ENCODE results near the gene CIAO3. TPM values are rescaled to one million over a fixed set of nuclear protein-coding genes. Genes with fewer than 3 reads are reported as not detected.

Gene CIAO3
- total and polyA plus RNA-seq, 10 of the 15 experiments (the other 5 are each of a cell fraction or from before 2014, with no cell fraction given) = 1.4 to 37.5 (median 30.8) TPM

DNA sequence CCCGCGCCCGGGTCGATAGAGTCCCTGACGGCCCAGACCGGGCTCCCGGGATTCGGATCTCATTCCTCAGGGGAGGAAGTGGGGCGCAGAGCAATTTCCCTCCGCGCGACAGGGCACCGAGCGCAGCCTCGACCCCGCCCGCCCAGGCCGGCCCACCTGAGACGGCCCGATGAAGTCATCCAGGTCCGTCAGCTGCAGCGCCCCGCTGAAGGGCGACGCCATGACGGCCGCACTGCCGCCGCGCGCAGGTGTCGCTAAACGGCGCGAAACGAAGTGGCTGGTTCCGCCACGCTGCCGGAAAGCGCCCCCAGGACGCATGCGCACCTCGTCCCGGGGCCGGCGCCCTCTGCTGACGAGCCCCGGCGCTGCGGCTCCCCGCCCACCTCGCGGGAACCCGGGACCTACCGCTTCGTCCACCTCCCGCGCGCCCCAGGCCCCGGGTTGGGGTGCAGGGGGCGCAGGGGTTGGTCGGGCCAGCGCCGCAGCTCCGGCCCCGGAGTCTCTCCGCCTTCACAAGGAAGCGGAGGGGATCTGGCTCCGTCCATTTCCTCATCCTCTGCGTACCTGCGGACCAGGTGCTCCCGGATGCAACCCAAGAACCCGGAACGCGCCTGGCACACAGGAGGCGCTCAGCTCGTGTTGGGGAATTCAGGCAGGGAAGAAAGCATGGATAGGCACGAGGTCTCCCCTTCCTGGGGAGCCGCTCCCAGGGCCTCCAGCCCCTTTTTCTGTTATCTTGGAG is at the start of gene CIAO3 (continued):
- TF ChIP-seq POLR2AphosphoS5 (IDR thresholded peaks at IDR 0.05; ENCODE audit: low read length) (peak; percentile 51; the same call in 1 of the 2 replicates), GATAD2B (conservative IDR thresholded peaks at IDR 0.05; ENCODE audit: low read depth) (peak; percentile 95), ZNF384 (IDR thresholded peaks at IDR 0.05; ENCODE audit: borderline replicate concordance, low read depth, low read length) (no peak), NBN (IDR thresholded peaks at IDR 0.05) (no peak), NFXL1 (IDR thresholded peaks at IDR 0.05; ENCODE audit: borderline replicate concordance) (no peak), ETV6 (conservative IDR thresholded peaks at IDR 0.05 in 1 of 2, IDR thresholded peaks at IDR 0.05 in 1 of 2; ENCODE audit: borderline replicate concordance in 1 of 2, low read depth in 1 of 2) (no peak), EGR1 (IDR thresholded peaks at IDR 0.05; ENCODE audit: borderline replicate concordance in 1 of 2, low read depth in 2 of 2, low read length in 2 of 2) (peak in 1 of 2 experiments; percentile 56; a peak in 1 of 3 replicates), SPI1 (IDR thresholded peaks at IDR 0.05; ENCODE audit: borderline replicate concordance, insufficient read depth, low read depth, low read length) (no peak; the same call in 1 of the 2 replicates), MYC (IDR thresholded peaks at IDR 0.05; ENCODE audit: insufficient read depth, insufficient read length, insufficient replicate concordance, low read length, severe bottlenecking) (peak; percentile 49), POLR2A (IDR thresholded peaks at IDR 0.05; ENCODE audit: low read depth, low read length) (peak; percentile 84), NFIC (IDR thresholded peaks at IDR 0.05; ENCODE audit: low read depth, low read length) (no peak), TAF1 (IDR thresholded peaks at IDR 0.05; ENCODE audit: borderline replicate concordance, low read depth, low read length) (peak; percentile 87; the same call in 1 of the 2 replicates), SMAD5 (IDR thresholded peaks at IDR 0.05; ENCODE audit: low read depth) (no peak), FOXM1 (IDR thresholded peaks at IDR 0.05; ENCODE audit: low read depth, low read length) (no peak), FOS (IDR thresholded peaks at IDR 0.05; ENCODE audit: borderline replicate concordance, extremely low read depth, insufficient read length) (no peak), KDM1A (IDR thresholded peaks at IDR 0.05; ENCODE audit: borderline replicate concordance) (no peak), ZNF24 (IDR thresholded peaks at IDR 0.05) (peak; percentile 67; the same call in 1 of the 2 replicates)
- TF ChIP-seq, protein P1, sequence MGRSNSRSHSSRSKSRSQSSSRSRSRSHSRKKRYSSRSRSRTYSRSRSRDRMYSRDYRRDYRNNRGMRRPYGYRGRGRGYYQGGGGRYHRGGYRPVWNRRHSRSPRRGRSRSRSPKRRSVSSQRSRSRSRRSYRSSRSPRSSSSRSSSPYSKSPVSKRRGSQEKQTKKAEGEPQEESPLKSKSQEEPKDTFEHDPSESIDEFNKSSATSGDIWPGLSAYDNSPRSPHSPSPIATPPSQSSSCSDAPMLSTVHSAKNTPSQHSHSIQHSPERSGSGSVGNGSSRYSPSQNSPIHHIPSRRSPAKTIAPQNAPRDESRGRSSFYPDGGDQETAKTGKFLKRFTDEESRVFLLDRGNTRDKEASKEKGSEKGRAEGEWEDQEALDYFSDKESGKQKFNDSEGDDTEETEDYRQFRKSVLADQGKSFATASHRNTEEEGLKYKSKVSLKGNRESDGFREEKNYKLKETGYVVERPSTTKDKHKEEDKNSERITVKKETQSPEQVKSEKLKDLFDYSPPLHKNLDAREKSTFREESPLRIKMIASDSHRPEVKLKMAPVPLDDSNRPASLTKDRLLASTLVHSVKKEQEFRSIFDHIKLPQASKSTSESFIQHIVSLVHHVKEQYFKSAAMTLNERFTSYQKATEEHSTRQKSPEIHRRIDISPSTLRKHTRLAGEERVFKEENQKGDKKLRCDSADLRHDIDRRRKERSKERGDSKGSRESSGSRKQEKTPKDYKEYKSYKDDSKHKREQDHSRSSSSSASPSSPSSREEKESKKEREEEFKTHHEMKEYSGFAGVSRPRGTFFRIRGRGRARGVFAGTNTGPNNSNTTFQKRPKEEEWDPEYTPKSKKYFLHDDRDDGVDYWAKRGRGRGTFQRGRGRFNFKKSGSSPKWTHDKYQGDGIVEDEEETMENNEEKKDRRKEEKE (IDR thresholded peaks at IDR 0.05) = no peak
- TF ChIP-seq, protein P2, sequence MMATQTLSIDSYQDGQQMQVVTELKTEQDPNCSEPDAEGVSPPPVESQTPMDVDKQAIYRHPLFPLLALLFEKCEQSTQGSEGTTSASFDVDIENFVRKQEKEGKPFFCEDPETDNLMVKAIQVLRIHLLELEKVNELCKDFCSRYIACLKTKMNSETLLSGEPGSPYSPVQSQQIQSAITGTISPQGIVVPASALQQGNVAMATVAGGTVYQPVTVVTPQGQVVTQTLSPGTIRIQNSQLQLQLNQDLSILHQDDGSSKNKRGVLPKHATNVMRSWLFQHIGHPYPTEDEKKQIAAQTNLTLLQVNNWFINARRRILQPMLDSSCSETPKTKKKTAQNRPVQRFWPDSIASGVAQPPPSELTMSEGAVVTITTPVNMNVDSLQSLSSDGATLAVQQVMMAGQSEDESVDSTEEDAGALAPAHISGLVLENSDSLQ (IDR thresholded peaks at IDR 0.05) = peak; percentile 66
- TF ChIP-seq, protein P3, sequence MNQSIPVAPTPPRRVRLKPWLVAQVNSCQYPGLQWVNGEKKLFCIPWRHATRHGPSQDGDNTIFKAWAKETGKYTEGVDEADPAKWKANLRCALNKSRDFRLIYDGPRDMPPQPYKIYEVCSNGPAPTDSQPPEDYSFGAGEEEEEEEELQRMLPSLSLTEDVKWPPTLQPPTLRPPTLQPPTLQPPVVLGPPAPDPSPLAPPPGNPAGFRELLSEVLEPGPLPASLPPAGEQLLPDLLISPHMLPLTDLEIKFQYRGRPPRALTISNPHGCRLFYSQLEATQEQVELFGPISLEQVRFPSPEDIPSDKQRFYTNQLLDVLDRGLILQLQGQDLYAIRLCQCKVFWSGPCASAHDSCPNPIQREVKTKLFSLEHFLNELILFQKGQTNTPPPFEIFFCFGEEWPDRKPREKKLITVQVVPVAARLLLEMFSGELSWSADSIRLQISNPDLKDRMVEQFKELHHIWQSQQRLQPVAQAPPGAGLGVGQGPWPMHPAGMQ (IDR thresholded peaks at IDR 0.05; ENCODE audit: borderline replicate concordance) = no peak
- TF ChIP-seq, protein P4, sequence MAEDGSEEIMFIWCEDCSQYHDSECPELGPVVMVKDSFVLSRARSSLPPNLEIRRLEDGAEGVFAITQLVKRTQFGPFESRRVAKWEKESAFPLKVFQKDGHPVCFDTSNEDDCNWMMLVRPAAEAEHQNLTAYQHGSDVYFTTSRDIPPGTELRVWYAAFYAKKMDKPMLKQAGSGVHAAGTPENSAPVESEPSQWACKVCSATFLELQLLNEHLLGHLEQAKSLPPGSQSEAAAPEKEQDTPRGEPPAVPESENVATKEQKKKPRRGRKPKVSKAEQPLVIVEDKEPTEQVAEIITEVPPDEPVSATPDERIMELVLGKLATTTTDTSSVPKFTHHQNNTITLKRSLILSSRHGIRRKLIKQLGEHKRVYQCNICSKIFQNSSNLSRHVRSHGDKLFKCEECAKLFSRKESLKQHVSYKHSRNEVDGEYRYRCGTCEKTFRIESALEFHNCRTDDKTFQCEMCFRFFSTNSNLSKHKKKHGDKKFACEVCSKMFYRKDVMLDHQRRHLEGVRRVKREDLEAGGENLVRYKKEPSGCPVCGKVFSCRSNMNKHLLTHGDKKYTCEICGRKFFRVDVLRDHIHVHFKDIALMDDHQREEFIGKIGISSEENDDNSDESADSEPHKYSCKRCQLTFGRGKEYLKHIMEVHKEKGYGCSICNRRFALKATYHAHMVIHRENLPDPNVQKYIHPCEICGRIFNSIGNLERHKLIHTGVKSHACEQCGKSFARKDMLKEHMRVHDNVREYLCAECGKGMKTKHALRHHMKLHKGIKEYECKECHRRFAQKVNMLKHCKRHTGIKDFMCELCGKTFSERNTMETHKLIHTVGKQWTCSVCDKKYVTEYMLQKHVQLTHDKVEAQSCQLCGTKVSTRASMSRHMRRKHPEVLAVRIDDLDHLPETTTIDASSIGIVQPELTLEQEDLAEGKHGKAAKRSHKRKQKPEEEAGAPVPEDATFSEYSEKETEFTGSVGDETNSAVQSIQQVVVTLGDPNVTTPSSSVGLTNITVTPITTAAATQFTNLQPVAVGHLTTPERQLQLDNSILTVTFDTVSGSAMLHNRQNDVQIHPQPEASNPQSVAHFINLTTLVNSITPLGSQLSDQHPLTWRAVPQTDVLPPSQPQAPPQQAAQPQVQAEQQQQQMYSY (CRISPR knock-in tag; IDR thresholded peaks at IDR 0.05) = no peak

All from GM12878 (cell line).